ENCODE results near the gene DGKG. TPM values are rescaled to one million over a fixed set of nuclear protein-coding genes. Genes with fewer than 3 reads are reported as not detected.

Gene DGKG
- total RNA-seq, 4 donors from 2014 or later, result 1.3 to 5.7 (median 2.3) TPM

DNA sequence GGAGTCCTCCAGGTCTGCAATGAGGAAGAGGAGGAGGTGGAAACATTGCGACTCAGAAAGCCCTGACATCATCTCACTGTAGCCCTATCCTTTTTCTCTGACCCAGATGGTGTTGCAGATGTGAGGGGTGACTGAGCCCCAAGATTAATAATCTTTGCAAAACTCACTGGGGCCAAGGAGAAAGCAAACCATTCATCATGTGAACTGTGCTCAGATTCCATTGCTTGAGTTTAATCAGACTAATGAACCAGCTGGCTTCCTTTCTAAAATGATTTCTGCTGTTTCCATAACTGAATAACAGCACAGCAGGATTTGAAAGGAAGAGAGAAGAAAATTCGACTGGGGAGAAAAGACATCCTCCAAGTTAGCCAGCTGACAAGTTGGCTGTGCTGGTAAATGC is 13.4 kb upstream of the DGKG start:
- 44 to 45% methylated on average over 2 of the region's 2 CpGs for WGBS, 2 donors
- Histone ChIP-seq H3K4me3 (no peak overlapping the region), H3K27me3 (no peaks in the 10 kb centered on the region), H3K9me3 (no peaks in the 10 kb centered on the region), H3K36me3 (no peaks in the 10 kb centered on the region), H3K27ac (no peak overlapping the region), H3K4me1 (no peaks in the 10 kb centered on the region)
- DNase-seq (ENCODE audit: low spot score in 2 of 2), result no peak
- TF ChIP-seq, protein P1, sequence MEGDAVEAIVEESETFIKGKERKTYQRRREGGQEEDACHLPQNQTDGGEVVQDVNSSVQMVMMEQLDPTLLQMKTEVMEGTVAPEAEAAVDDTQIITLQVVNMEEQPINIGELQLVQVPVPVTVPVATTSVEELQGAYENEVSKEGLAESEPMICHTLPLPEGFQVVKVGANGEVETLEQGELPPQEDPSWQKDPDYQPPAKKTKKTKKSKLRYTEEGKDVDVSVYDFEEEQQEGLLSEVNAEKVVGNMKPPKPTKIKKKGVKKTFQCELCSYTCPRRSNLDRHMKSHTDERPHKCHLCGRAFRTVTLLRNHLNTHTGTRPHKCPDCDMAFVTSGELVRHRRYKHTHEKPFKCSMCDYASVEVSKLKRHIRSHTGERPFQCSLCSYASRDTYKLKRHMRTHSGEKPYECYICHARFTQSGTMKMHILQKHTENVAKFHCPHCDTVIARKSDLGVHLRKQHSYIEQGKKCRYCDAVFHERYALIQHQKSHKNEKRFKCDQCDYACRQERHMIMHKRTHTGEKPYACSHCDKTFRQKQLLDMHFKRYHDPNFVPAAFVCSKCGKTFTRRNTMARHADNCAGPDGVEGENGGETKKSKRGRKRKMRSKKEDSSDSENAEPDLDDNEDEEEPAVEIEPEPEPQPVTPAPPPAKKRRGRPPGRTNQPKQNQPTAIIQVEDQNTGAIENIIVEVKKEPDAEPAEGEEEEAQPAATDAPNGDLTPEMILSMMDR (IDR thresholded peaks at IDR 0.05), result no peak
- TF ChIP-seq POLR2A (IDR thresholded peaks at IDR 0.05) (no peak), EP300 (IDR thresholded peaks at IDR 0.05) (no peak)

DNA sequence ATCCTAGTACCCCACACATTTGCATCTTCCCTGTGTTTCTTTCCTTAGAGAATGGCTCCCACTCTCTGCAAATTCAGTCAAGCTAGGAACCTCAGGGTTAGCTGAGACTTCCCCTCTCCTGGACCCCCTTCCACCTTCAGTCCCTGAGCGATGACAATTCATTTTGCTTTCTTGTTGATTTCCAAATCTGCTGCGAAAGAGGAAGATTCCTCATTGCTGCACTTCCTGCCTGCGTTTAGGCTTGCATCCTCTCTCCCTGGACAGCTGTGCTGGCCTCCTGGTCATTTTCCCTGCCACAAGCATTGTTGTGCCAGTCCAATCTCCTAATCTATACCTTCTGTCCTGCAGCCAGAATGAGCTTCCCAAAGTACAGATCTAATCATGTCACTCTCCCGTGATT is 12.3 kb upstream of the DGKG start:
- no peak overlapping the region for H3K27ac ChIP-seq
- WGBS, 2 donors, result 52 to 59% methylated on average over 4 of the region's 4 CpGs
- H3K4me3 ChIP-seq, result no peak overlapping the region
- no peaks in the 10 kb centered on the region for H3K9me3 ChIP-seq
- TF ChIP-seq POLR2A (IDR thresholded peaks at IDR 0.05) (no peak), EP300 (IDR thresholded peaks at IDR 0.05) (no peak)
- TF ChIP-seq, protein P1 (IDR thresholded peaks at IDR 0.05), result no peak
- no peak for DNase-seq (ENCODE audit: low spot score in 2 of 2)
- H3K27me3 ChIP-seq, result no peaks in the 10 kb centered on the region
- H3K36me3 ChIP-seq, result no peaks in the 10 kb centered on the region
- H3K4me1 ChIP-seq, result no peaks in the 10 kb centered on the region

DNA sequence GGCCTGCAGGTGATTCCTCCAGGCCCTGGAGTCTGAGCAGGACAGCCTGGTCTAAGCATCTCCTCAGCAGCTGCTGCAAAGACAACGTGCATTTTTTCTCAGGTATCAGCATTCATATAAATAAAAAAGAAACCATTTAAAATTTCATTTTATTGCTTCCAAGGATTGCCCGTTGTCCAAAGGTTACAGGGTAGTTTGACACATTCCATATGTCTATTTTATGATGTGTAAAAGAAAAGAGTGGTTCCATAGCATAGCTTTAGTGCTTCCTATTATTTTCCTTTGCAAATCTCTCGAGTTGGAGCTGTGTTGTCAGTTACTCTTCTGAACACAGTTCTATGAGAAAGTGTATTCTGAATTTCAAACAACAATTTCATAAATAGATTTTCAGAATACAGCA is 7.2 kb upstream of the DGKG start:
- no peaks in the 10 kb centered on the region for H3K4me1 ChIP-seq
- peaks cover 0 to 20% of the 10 kb centered on the region in 2 donors for H3K27me3 ChIP-seq
- no peaks in the 10 kb centered on the region for H3K9me3 ChIP-seq
- no peaks in the 10 kb centered on the region for H3K36me3 ChIP-seq
- no peak overlapping the region for H3K27ac ChIP-seq
- 54 to 55% methylated on average over 3 of the region's 3 CpGs for WGBS, 2 donors
- TF ChIP-seq, protein P1 (IDR thresholded peaks at IDR 0.05), result no peak
- no peak for TF ChIP-seq EP300 (IDR thresholded peaks at IDR 0.05)
- TF ChIP-seq POLR2A (IDR thresholded peaks at IDR 0.05), result no peak
- no peak overlapping the region for H3K4me3 ChIP-seq
- no peak for DNase-seq (ENCODE audit: low spot score in 2 of 2)

DNA sequence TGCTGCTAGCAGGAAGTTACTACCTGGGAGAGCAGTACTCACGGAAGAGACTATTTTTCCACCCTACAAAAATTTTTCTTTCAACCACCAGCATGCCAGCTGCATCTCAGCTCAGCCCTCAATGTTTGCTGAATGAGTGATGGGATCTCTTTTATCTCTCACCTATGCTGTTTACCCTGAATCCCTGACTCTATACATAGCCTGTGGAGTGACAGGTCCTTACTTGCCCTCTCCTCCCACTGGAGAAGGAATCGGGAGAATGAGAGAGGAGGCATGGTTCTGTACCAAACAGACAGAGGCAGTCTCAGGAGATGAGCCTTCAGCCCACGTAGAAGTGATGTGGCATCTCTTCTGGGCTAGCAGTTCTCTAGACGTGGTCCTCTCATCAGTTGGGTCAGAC is 6.7 kb upstream of the DGKG start:
- H3K27me3 ChIP-seq, result peaks cover 0 to 23% of the 10 kb centered on the region in 2 donors
- no peak for DNase-seq (ENCODE audit: low spot score in 2 of 2)
- no peaks in the 10 kb centered on the region for H3K36me3 ChIP-seq
- 74 to 78% methylated on average over 4 of the region's 4 CpGs for WGBS, 2 donors
- H3K4me1 ChIP-seq, result no peaks in the 10 kb centered on the region
- no peaks in the 10 kb centered on the region for H3K9me3 ChIP-seq
- TF ChIP-seq POLR2A (IDR thresholded peaks at IDR 0.05) (no peak), EP300 (IDR thresholded peaks at IDR 0.05) (no peak)
- no peak overlapping the region for H3K27ac ChIP-seq
- no peak overlapping the region for H3K4me3 ChIP-seq

DNA sequence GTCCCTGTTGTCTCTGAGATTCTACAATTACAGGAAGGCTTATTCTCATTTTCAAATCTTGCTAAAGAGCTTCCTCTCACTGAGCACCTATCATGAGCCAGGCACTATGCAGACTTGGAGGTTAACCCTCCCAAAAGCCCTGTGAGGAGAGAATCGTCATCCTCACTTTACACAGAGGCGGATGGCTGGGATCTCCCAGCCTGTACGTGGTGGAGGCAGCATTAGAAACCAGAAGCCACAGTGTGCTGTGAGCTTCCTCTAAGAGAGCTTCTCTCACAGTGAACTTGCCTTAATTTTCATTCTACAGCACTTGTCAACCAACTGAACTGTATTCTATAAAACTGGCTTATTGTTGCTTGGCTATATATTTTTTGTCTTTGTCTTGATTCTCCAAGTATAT is 6.1 kb upstream of the DGKG start:
- Histone ChIP-seq H3K4me3 (no peak overlapping the region), H3K36me3 (no peaks in the 10 kb centered on the region), H3K9me3 (no peaks in the 10 kb centered on the region), H3K4me1 (no peaks in the 10 kb centered on the region), H3K27me3 (peaks cover 0 to 28% of the 10 kb centered on the region in 2 donors), H3K27ac (no peak overlapping the region)
- 48 to 58% methylated on average over 3 of the region's 3 CpGs for WGBS, 2 donors
- DNase-seq (ENCODE audit: low spot score in 2 of 2), result no peak
- TF ChIP-seq POLR2A (IDR thresholded peaks at IDR 0.05), result no peak
- TF ChIP-seq, protein P1 (IDR thresholded peaks at IDR 0.05), result no peak
- TF ChIP-seq EP300 (IDR thresholded peaks at IDR 0.05), result no peak

DNA sequence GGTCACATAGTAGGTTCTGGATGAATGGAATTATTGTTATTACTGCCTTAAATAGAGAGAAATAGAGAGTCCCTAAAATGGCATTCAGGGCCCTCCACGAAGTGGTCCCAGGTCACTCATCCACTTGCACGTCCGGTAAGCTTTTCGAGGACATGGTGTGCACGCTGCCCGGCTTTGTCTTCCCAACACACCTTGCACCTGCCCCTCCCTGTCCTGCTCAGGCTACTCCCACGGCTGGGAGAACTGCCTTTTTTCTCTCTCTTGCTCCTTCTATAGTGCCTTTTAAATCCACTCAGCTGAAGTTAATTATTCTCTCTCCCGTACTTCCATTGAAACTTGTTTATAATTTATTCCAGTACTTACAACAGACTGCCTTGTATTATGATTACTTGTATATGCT is 5.6 kb upstream of the DGKG start:
- Histone ChIP-seq H3K27me3 (peaks cover 0 to 34% of the 10 kb centered on the region in 2 donors), H3K4me3 (no peak overlapping the region), H3K27ac (no peak overlapping the region), H3K4me1 (peaks cover 0 to 2% (median 0%) of the 10 kb centered on the region in 4 donors), H3K9me3 (no peaks in the 10 kb centered on the region), H3K36me3 (no peaks in the 10 kb centered on the region)
- TF ChIP-seq EP300 (IDR thresholded peaks at IDR 0.05) (no peak), POLR2A (IDR thresholded peaks at IDR 0.05) (no peak)
- TF ChIP-seq, protein P1 (IDR thresholded peaks at IDR 0.05), result no peak
- 60 to 62% methylated on average over 8 of the region's 8 CpGs for WGBS, 2 donors
- no peak for DNase-seq (ENCODE audit: low spot score in 2 of 2)

Data from tibial nerve (tissue), 4 donors.